HL-60 (cell line): ENCODE measurements around the gene MACROD2.

ENCODE experiments used
- DNase-seq, 2 experiments: peaks; one replicate each; pipeline ENCODE4 v3.0.0-alpha.2; 2010 to 2020; ENCODE audit warnings: low read depth in 1 of 2, low spot score in 1 of 2
- H3K27ac ChIP-seq: fragments of 250-450 bp; sonication (Bioruptor Pico); replicated peaks from 2 replicates; pipeline ENCODE4 v1.5.1; 2020; ENCODE audit warnings: mild to moderate bottlenecking, moderate library complexity
- H3K27me3 ChIP-seq: fragments of 250-450 bp; sonication (Bioruptor Pico); 2 replicates; pipeline ENCODE4 v1.5.1; 2021; ENCODE audit warnings: mild to moderate bottlenecking, moderate library complexity; ENCODE audit not compliant: insufficient read depth, poor library complexity, severe bottlenecking
- H3K4me3 ChIP-seq: replicated peaks from 2 replicates; pipeline ENCODE4 v1.5.1; 2011; ENCODE audit warnings: mild to moderate bottlenecking, control low read depth, low read length; ENCODE audit not compliant: insufficient read depth
- GABPA ChIP-seq: IDR thresholded peaks from 2 replicates; pipeline ENCODE4 v1.6.1; 2012; ENCODE audit warnings: low read depth
- POLR2AphosphoS5 ChIP-seq: IDR thresholded peaks from 2 replicates; pipeline ENCODE4 v1.6.1; 2012; ENCODE audit warnings: low read depth
- SPI1 ChIP-seq: IDR thresholded peaks from 2 replicates; pipeline ENCODE4 v1.6.1; 2012; ENCODE audit warnings: low read depth, mild to moderate bottlenecking, borderline replicate concordance
- TF ChIP-seq, protein P1 (sequence below): IDR thresholded peaks from 2 replicates; pipeline ENCODE4 v1.6.1; 2012; ENCODE audit warnings: low read depth; ENCODE audit not compliant: insufficient replicate concordance
- TF ChIP-seq, protein P2 (sequence below): IDR thresholded peaks from one replicate; pipeline ENCODE4 v1.5.1; 2011; ENCODE audit warnings: low read length, control low read depth, inconsistent platforms; ENCODE audit not compliant: insufficient read depth

The MACROD2 gene

DNA sequence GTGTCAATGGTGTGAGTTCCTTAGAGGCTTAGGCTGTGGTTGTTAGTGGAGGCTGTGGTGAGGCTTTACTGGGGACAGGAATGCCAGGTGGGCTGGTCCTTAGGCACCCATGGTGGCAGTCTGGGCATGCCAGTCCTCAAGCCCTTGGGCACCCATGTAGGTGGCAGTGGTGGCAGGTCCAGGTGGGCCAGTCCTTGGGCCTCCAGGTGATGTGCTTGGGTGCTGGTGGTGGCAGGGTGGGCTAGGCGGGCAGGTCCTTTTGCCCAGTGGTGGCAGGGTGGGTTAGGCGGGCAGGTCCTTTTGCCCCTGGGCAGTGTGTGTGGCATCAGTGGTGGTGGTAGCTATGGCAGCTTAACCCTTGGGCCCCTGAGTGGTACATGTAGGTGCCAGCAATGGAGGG lies 208.3 kb downstream of the MACROD2 start:
- DNase-seq = no peak
- no peak overlapping the region for H3K27ac ChIP-seq
- TF ChIP-seq POLR2AphosphoS5 (no peak), SPI1 (no peak), GABPA (no peak)
- TF ChIP-seq, protein P1, sequence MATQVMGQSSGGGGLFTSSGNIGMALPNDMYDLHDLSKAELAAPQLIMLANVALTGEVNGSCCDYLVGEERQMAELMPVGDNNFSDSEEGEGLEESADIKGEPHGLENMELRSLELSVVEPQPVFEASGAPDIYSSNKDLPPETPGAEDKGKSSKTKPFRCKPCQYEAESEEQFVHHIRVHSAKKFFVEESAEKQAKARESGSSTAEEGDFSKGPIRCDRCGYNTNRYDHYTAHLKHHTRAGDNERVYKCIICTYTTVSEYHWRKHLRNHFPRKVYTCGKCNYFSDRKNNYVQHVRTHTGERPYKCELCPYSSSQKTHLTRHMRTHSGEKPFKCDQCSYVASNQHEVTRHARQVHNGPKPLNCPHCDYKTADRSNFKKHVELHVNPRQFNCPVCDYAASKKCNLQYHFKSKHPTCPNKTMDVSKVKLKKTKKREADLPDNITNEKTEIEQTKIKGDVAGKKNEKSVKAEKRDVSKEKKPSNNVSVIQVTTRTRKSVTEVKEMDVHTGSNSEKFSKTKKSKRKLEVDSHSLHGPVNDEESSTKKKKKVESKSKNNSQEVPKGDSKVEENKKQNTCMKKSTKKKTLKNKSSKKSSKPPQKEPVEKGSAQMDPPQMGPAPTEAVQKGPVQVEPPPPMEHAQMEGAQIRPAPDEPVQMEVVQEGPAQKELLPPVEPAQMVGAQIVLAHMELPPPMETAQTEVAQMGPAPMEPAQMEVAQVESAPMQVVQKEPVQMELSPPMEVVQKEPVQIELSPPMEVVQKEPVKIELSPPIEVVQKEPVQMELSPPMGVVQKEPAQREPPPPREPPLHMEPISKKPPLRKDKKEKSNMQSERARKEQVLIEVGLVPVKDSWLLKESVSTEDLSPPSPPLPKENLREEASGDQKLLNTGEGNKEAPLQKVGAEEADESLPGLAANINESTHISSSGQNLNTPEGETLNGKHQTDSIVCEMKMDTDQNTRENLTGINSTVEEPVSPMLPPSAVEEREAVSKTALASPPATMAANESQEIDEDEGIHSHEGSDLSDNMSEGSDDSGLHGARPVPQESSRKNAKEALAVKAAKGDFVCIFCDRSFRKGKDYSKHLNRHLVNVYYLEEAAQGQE = no peak
- TF ChIP-seq, protein P2, sequence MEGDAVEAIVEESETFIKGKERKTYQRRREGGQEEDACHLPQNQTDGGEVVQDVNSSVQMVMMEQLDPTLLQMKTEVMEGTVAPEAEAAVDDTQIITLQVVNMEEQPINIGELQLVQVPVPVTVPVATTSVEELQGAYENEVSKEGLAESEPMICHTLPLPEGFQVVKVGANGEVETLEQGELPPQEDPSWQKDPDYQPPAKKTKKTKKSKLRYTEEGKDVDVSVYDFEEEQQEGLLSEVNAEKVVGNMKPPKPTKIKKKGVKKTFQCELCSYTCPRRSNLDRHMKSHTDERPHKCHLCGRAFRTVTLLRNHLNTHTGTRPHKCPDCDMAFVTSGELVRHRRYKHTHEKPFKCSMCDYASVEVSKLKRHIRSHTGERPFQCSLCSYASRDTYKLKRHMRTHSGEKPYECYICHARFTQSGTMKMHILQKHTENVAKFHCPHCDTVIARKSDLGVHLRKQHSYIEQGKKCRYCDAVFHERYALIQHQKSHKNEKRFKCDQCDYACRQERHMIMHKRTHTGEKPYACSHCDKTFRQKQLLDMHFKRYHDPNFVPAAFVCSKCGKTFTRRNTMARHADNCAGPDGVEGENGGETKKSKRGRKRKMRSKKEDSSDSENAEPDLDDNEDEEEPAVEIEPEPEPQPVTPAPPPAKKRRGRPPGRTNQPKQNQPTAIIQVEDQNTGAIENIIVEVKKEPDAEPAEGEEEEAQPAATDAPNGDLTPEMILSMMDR = no peak
- no peaks in the 10 kb centered on the region for H3K27me3 ChIP-seq
- H3K4me3 ChIP-seq = no peak overlapping the region

DNA sequence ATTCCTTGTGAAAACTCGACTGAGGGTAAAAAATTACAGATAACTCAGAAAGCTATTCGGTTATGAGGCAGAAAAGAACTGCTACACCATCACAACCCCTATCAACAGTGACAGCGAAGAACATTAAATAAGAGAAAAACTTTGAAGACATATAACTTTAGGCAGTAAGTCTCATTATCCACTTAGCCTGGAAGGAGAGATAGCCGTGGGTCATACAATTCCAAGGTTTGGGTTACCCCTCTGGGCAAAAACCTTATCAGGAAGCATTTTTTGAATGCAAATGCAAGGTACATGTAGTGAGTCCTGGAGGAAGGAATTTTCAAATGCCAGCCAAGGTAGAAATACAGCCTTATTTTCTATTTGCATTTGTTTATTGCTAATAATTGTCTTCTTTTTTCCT lies 212.3 kb downstream of the MACROD2 start:
- TF ChIP-seq POLR2AphosphoS5 (no peak), SPI1 (no peak), GABPA (no peak)
- TF ChIP-seq, protein P1 = no peak
- TF ChIP-seq, protein P2 = no peak
- Histone ChIP-seq H3K27ac (no peak overlapping the region), H3K4me3 (no peak overlapping the region), H3K27me3 (no peaks in the 10 kb centered on the region)
- DNase-seq = no peak

DNA sequence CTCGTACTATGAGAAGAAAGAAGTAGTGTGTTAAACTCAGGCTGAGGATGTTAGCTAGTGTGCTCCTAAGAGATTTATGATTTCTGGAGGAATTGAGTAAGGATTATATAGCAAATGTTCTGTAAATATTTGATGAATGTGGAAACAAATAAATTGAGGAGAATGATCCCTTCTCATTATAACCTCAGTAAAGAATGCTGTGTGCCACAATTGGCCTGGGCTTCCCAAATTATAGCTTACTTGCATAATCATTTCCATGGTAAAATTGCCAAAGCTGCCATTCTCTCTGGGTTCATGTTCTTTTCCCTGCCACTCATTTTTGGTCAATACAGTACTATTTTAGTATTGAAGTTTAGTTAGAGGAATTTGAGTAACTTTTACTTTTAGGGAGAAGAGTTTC lies 213.6 kb downstream of the MACROD2 start:
- Histone ChIP-seq H3K27me3 (no peaks in the 10 kb centered on the region), H3K4me3 (no peak overlapping the region), H3K27ac (no peak overlapping the region)
- no peak for DNase-seq
- TF ChIP-seq SPI1 (no peak), POLR2AphosphoS5 (no peak), GABPA (no peak)
- TF ChIP-seq, protein P1 = no peak
- TF ChIP-seq, protein P2 = no peak
